PC-9 (cell line): ENCODE data around the gene POLA2.

Experiments used
- EZH2 ChIP-seq: fragments of 200-600 bp; sonication (generic); IDR thresholded peaks from 2 replicates; pipeline ENCODE4 v1.8.0; 2017; ENCODE audit warnings: antibody characterized with exemption, low read depth
- TF ChIP-seq, protein P1 (sequence below): fragments of 200-600 bp; sonication (generic); conservative IDR thresholded peaks from 2 replicates; pipeline ENCODE4 v1.6.1; 2017; ENCODE audit warnings: mixed run types, antibody characterized with exemption, mild to moderate bottlenecking, moderate library complexity

DNA sequence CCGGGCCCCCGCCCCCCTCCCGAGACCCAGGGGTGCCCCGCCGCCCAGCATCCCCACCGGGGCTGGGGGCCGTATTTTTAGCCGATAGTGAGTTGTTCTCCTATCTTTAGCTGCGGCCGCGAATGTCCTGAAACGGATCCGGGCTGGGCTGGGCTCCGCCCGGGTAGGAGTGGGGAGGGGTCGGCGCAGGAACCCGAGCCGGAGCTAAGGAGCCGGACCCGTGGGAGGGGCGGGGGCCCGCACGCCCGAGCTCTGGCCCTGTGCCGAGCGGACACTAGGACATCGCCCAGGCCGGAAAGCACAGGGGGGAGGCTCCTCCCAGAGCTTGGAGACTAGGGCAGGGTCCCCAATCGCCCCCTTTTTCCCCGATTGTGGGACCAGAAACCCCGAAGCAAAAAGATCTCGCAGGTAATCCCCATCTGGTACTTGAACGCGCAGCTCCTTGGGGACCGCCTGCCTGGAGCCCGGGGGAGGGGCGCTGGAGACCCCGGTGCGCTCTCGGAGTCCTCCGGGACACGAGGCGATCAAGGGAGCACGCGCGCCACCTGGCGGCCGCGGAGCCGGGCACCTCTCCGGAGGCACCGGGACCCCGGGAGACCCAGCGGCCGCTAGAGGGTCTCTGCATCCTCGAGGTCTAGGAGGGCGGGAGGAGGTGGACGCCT is 53.6 kb downstream of the POLA2 start:
- TF ChIP-seq, protein P1, sequence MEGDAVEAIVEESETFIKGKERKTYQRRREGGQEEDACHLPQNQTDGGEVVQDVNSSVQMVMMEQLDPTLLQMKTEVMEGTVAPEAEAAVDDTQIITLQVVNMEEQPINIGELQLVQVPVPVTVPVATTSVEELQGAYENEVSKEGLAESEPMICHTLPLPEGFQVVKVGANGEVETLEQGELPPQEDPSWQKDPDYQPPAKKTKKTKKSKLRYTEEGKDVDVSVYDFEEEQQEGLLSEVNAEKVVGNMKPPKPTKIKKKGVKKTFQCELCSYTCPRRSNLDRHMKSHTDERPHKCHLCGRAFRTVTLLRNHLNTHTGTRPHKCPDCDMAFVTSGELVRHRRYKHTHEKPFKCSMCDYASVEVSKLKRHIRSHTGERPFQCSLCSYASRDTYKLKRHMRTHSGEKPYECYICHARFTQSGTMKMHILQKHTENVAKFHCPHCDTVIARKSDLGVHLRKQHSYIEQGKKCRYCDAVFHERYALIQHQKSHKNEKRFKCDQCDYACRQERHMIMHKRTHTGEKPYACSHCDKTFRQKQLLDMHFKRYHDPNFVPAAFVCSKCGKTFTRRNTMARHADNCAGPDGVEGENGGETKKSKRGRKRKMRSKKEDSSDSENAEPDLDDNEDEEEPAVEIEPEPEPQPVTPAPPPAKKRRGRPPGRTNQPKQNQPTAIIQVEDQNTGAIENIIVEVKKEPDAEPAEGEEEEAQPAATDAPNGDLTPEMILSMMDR: peak; percentile 100
- no peak for TF ChIP-seq EZH2
